Stimulated activated CD4-positive, alpha-beta T cell treated with anti-CD3 and anti-CD28 coated beads, TNF-alpha, amount 100 ng/mL, for 4 hours (primary cell): Measurements from ENCODE around the gene AFAP1.

ENCODE experiments used
- DNase-seq, 3 experiments: peaks; one replicate each; pipeline ENCODE4 v3.0.0-alpha.2; 2020; ENCODE audit warnings: low read depth in 3 of 3

AFAP1 gene

DNA sequence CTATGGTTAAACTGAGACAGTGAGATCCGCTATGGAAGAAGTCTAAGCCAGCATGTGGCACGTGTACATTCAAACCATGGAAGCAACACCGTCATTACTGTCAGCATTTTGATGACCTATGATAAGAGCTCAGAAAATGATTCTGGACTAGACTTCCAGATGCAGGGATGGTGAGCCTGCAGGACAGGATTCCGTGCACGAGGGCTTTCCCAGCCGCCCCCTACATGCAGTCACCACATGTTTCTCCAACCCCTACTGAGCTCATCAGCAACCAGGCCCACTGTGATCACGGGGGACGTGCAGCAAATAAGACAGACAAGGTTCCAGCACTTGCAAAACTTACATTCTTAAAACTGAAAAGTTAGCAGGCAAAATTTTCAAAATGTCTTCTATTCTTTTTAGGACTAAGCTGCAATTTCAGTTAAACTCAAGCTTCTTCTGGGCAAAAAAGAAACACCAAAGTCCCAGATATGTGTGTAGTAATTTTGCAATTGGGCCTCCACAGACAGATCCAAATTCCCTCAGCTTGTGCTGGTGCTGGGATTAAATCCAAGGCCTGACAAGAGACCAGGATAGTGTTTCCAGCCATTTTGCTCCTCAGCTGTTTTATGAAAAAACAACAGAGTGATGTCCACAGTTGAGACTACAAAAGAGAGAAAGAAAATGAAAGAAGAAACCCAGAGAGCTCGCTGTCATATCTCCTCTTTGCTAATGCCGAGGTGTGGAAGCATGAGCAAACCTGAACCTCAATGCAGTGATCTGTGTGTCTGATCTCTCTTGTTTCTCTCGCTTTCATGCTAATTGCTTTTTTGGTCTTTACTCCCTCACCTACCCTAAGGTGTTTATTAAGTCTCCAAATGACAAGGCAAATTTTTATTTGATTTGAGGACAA, 118.2 kb downstream of the AFAP1 start:
- no peak for DNase-seq

DNA sequence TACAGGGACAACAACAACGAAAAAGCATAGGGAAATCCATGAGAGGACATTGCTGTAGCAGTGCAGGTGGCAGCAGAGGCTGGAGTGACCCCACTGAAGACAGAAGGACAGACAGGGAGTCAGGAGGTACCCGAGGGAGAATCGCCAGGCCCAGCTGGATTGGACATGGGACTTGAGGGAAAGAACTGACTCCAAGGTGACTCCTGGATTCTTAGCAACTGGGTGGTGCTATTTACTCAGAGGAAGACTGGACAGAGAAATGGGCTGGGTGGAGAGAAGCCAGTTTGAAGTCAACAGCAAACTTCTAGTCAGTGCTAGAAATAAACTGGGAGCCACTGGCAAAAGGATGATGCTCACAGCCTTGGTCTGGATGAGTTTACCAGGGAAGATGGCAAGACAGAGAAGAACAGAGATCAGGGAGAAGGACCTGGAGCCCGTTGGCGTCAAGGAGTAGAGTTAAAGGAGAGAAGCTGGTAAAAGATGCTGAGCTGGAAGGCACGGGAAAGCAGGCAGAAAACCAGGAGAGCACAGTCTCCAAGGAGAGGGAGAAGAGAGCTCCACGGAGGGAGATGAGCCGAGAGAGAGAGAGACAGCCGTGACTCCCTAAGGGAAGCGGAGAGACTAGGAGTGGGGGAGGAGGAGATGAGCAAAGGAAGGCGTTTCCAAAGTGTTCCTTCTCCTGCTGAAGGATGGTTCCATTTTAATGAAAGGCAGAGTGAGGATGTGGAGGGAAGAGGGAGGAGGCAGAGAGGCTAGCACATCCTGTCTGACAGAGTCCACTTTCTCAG, 119.4 kb downstream of the AFAP1 start:
- no peak for DNase-seq

DNA sequence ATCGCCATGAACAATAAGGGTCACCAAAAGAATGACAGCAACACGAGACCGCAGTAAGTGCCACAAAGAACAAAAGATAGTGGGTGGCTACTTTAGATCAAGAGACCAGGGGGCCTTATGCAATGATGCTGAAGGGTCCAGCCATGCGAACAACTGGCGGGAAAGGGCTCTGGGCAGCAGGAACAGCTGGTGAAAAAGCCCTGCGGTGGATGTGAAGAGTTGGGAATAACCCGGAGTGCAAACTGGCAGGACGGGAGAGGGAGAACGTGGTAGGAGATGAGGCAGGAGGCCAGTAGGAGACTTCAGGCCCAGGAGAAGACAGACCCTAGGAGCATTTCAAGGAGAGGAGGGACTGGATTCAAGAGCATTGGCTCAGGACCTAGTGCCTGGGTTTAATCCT, 120.2 kb downstream of the AFAP1 start:
- no peak for DNase-seq

GRCh38 chr4:7818399-7818911, 121.2 kb downstream of the AFAP1 start:
- no peak for DNase-seq

DNA sequence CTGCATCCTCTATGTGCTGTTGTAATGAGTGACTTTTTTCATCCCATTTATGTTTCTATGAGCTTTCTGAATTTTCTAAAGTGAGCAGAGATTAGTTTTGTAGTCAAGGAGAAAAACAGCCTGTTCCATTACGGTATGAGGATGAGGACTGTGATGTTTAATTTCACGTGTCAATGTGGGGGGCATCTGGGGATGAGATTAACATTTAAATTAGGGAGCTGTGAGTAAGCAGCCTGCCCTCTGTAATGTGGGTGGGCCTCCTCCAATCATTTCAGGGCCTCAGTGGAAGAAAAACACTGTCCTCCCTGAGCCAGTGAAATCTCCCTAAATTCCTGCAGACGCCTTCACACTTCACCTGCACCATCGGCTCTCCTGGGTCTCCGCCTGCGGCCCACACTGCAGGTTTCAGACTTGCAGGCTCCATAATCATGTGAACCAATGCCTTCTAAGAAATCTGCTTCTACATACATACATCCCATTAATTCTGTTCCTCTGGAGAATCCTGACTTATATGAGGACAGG, 121.7 kb downstream of the AFAP1 start:
- DNase-seq: no peak

DNA sequence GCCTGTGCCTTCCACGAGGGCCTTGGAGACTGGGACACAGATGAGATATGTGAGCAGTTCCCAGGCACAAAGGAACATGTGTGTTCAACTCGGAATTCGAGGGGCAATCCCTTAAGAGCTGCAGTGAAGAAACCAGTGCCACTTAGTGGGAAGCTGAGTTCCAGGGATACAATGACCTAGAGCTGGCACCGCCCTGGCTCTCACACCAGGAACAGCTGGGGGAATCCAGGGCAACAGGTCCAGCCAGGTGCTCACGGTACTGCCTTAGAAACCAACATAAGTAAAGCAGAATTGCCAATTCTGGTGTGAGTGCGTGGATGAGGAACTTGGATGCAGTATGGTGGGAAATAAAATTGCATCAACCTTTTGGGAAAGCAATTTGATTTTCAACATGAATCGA, 122.9 kb downstream of the AFAP1 start:
- DNase-seq: no peak

GRCh38 chr4:7815981-7816380, 123.7 kb downstream of the AFAP1 start:
- DNase-seq: no peak

- DNase-seq: no peak
Measured at GRCh38 chr4:7815562-7815961, 124.1 kb downstream of the AFAP1 start.

- no peak for DNase-seq
Measured at GRCh38 chr4:7814451-7814850, 125.2 kb downstream of the AFAP1 start.

GRCh38 chr4:7813674-7814073, 126.0 kb downstream of the AFAP1 start:
- DNase-seq: no peak

GRCh38 chr4:7812921-7813320, 126.7 kb downstream of the AFAP1 start:
- no peak for DNase-seq

DNA sequence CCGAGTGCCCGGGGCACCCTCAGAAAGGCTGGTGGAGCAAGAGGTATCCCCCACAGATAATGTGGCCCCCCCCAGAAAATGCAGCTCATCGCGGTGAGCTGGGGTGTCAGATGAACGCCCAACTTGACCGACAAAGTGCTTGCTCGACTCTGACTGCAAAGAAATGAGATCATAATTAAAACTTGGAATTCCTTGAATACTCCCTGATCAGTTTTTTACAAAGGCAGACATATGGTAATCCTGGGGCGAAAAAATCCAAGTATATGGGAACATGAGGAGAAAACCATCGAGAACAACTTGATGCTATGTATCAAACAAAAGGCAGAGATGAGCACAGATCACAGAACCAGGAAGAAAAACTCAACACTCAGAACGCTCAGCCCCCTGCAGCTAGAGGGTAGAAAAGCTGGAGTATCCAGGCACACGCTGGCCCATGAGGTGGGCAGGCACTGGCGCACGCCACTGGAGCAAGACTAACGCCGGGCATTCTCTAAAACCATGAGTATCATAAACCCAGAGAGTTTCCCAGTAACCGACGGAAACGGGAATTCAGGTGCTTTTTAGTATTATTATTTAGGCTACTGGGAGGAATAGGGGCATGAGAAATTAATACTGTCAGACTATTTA, 127.3 kb downstream of the AFAP1 start:
- no peak for DNase-seq

- DNase-seq: no peak
Measured at GRCh38 chr4:7811536-7812191, 128.0 kb downstream of the AFAP1 start.

DNA sequence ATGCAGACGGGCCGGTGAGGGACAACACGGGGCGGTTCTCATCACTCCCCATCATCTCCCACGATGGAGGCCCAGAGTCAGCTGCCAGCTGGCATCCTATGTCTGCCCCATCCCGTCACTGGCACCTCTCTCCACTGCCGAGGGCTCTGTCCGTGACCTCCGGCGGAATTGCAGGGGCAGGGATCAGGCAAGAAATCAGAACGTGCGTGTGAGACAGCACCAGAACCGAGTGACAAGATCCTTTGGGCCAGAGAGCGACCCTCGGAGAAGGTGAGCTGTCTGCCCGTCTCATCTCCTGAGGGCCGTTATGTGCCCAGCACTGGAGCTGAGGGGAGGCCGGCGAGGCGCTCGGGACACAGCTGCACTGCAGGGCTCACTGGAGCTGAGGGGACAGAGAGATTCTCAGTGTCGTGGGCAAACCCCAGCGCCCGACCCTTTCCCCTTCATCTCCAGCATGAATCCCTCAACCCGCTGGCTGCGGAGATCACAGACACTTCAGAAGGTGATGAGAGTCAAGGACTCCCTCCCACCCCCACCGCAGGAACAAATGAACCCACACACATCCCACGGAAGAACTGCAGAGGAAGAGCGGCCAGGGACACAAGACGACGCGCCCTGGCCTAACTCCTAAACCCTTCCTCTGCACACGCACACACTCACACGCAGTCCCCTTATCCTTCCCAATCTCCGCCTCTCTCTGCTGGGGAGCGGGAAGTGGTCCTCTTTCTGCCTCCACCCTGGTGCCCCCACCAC, 128.7 kb downstream of the AFAP1 start:
- DNase-seq: no peak

DNA sequence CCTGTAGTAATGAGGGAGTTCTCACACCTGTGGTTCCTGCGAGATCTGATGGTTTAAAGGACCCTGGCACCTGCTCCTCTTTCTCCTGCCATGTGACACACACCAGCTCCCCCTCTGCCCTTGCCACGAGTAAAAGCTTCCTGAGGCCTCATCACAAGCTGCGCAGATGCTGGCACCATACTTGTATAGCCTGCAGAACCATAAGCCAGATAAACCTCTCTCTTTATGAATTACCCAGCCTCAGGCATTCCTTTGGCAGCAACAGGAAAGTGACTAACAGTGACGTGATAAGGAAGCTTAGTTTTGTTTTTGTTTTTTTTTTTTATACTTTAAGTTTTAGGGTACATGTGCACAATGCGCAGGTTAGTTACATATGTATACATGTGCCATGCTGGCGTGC, 130.9 kb downstream of the AFAP1 start:
- DNase-seq: no peak

DNA sequence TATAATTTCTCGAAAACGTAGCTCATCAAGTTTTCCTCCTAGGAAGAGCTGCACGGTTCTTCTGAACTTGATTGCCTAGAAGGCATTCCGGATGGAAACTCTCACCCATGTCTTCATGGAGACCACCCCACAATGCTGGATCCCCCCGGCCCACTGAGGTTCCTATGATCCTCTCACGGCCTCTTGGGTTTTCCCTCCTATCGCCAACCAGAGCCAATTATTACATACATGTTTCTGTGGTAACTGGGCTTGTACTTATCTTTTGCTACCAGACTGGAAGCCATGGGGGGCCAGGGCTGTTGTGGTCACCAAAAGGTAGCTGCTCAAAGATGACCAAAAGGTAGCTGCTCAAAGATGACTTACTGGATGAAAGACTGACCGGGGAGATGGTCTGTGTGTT, 131.5 kb downstream of the AFAP1 start:
- DNase-seq: no peak

DNA sequence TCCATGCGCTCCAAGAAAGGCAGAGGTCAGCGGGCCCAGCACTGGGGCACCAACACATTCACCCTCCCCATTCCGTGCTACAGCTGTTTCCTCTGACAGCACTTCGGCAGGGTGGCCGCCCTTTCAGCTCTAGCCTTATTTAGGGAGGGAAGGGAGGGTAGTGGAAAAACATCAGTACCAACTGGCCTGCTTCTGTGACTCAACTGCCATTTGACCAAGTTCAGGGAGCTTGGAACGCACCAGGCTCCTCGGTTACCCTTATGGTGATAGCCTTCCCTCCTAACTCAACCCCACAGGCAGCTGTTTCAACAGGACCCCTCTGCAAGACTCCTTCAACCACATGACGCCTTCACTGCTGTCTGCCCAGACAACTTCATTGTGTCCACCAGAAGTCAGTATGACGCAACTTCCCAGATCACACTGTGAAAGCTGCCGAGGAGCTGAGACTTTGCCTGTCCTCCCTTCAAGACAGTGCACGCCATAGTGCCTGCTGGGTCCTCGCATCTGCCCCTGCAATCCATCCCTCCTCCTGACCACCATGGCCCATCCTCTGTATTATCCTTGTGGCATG, 132.2 kb downstream of the AFAP1 start:
- DNase-seq: no peak

GRCh38 chr4:7806338-7807090, 133.1 kb downstream of the AFAP1 start:
- no peak for DNase-seq

DNA sequence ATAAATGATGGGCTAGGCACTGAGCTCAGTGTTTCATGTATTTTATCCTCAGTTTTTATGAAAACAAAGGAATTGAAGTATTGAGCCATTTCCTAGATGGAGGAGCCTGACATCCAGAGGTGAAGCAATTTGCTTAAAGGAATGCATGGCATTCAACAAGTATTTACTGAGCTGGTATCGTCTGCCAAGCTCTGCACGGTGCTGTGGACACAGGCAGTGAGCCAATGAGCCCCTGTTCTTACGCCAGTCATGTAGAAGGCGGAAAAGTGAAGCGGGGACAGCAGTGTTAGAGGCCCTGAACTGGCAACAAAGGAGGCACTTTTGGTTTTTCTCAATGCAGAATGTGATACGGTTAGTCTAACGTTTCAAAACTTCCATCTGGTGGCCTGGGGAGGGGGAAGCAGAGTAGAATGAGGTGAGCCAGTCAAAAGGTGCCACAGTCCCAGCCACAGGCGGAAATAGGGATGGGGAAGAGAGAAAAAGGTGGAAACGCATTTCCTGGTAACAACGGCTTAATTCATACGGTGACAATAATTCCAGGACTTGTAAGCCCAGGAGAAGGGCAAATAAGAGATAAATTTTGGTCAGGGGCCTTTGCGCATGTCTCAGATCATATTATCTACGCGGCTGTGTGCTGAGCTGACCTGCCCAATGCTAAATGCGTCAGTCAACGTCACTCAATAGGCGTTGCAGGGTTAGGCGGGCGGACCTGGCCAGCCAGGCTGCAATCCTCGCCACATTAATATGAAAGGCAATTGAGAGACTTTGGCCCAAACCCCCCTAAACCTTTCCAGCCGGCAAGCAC, 133.9 kb downstream of the AFAP1 start:
- no peak for DNase-seq
